Central memory CD8-positive, alpha-beta T cell (primary cell): ENCODE results near the gene COIL.
"Not testable (repeated sequence)": the region's sequence is repeated elsewhere in the genome, so short reads cannot be mapped to it uniquely, and the experiment has no call there.

Experiments
- ATAC-seq: fragments of 150-1000 bp; cut with Tn5 transposase; replicated peaks from 2 replicates; pipeline ENCODE4 v1.10.0; 2022; ENCODE audit warnings: mild to moderate bottlenecking, moderate FRiP score, moderate number of reproducible peaks; ENCODE audit not compliant: poor library complexity, severe bottlenecking; ENCODE audit errors: extremely low read depth
- DNase-seq, 2 donors: peaks; one replicate each; pipeline ENCODE4 v3.0.0; 2021; ENCODE audit warnings: low spot score in 2 of 2
- H3K27ac Mint-ChIP-seq: one replicate; pipeline ENCODE4 v1.8.0; 2022; ENCODE audit warnings: low read depth, mild to moderate bottlenecking, moderate library complexity, mixed read lengths
- H3K27me3 Mint-ChIP-seq: one replicate; pipeline ENCODE4 v1.8.0; 2022; ENCODE audit warnings: mixed read lengths
- H3K36me3 Mint-ChIP-seq: one replicate; pipeline ENCODE4 v1.8.0; 2022; ENCODE audit warnings: mild to moderate bottlenecking, moderate library complexity, mixed read lengths; ENCODE audit not compliant: insufficient read depth
- H3K4me1 Mint-ChIP-seq: one replicate; pipeline ENCODE4 v1.8.0; 2022; ENCODE audit warnings: mixed read lengths
- H3K4me3 Mint-ChIP-seq: one replicate; pipeline ENCODE4 v1.8.0; 2022; ENCODE audit warnings: mild to moderate bottlenecking, moderate library complexity, mixed read lengths
- H3K9me3 Mint-ChIP-seq: one replicate; pipeline ENCODE4 v1.8.0; 2022; ENCODE audit warnings: mixed read lengths

The COIL gene

DNA sequence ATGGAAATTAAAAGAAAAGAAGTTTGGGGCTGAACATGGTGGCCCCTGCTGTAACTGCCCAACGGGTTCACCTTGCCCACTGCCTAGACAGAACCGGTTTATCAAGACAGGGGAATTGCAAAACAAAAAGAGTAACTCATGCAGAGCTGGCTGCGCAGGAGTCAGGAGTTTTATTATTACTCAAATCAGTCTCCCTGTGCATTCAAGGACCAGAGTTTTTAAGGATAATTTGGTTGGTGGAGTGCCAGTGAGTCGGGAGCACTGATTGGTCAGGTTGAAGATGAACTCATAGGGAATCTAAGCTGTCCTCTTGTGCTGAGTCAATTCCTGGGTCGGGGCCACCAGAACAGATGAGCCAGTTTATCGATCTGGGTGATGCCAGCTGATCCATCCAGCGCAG lies 12.7 kb upstream of the COIL start:
- H3K27ac Mint-ChIP-seq = no peak overlapping the region
- no peak overlapping the region for H3K4me3 Mint-ChIP-seq
- H3K27me3 Mint-ChIP-seq = no peaks in the 10 kb centered on the region
- ATAC-seq = no peak
- H3K9me3 Mint-ChIP-seq = no peaks in the 10 kb centered on the region
- H3K36me3 Mint-ChIP-seq = peaks cover 12% of the 10 kb centered on the region
- no peak for DNase-seq
- peaks cover 8% of the 10 kb centered on the region for H3K4me1 Mint-ChIP-seq

DNA sequence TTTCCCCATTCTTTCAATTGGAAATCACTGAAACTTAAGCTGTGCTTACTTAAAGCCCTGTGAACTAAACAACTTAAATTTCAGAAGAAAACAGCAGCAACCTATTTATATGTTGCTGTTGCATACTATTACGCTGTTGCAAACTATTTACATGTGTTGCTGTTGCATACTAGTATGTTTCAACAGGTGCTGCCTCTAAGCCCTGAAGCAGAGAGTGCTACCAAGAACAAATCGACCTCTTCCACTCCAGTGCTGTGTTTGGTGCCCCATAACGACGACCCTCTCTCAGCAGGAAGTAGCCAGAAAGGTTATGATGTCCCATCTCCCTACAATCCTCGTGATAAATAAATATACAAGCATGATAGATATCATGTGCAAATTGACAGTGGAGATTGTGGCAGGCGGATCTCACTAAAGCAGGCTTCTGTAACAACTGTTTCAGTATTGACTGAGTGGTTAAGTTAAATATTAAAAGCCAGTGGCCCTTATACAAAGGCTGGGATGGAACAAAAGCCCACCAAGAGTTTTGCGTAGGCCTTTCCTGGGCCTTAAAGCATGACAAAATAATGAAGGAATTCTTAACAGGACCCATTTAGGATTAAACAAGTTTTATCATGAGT lies 11.4 kb upstream of the COIL start:
- H3K9me3 Mint-ChIP-seq = no peaks in the 10 kb centered on the region
- ATAC-seq (no peak), DNase-seq (no peak)
- H3K4me1 Mint-ChIP-seq = no peaks in the 10 kb centered on the region
- H3K27me3 Mint-ChIP-seq = no peaks in the 10 kb centered on the region
- no peak overlapping the region for H3K27ac Mint-ChIP-seq
- H3K36me3 Mint-ChIP-seq = peaks cover 3% of the 10 kb centered on the region
- H3K4me3 Mint-ChIP-seq = no peak overlapping the region

GRCh38 chr17:56970974-56971373 lies 10.1 kb upstream of the COIL start:
- no peaks in the 10 kb centered on the region for H3K27me3 Mint-ChIP-seq
- no peak for DNase-seq
- H3K4me3 Mint-ChIP-seq = no peak overlapping the region
- no peaks in the 10 kb centered on the region for H3K4me1 Mint-ChIP-seq
- no peaks in the 10 kb centered on the region for H3K36me3 Mint-ChIP-seq
- no peaks in the 10 kb centered on the region for H3K9me3 Mint-ChIP-seq
- no peak for ATAC-seq
- no peak overlapping the region for H3K27ac Mint-ChIP-seq

DNA sequence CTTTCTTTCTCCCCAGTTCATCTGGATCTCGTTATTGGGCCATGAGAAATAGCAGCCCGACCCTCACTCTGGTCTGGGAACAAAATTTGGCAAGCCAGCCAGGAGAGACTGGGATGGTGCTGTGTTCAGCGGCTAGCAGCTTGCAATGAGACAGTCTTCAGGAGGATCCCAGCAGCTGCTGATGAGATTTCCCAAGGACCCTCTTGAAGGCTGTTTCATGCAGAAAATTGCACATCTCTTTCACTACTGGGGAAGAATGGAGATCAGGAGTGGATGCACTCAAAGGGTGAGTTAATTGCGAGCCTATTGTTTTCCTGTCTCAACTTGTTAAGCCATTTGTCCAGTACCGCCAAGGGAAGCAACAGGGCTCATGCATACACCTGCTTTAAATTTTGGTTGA lies 5.5 kb upstream of the COIL start:
- H3K4me3 Mint-ChIP-seq = no peak overlapping the region
- no peaks in the 10 kb centered on the region for H3K36me3 Mint-ChIP-seq
- H3K27ac Mint-ChIP-seq = no peak overlapping the region
- H3K27me3 Mint-ChIP-seq = no peaks in the 10 kb centered on the region
- DNase-seq (no peak), ATAC-seq (no peak)
- no peaks in the 10 kb centered on the region for H3K9me3 Mint-ChIP-seq
- no peaks in the 10 kb centered on the region for H3K4me1 Mint-ChIP-seq

DNA sequence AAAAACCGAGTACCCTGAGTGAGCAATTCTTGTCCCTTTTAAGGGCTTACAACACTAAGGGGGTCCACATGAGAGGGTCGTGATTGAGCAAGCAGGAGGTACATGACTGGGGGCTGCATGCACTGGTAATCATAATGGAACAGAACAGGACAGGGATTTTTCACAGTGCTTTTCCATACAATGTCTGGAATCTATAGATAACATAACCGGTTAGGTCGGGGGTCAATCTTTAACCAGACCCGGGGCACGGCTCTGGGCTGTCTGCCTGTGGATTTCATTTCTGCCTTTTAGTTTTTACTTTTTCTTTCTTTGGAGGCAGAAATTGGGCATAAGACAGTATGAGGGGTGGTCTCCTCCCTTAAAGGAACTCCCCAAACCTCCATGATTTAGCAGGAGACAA lies 4.8 kb upstream of the COIL start:
- not testable (repeated sequence) for H3K4me1 Mint-ChIP-seq

GRCh38 chr17:56965241-56965640 lies 4.4 kb upstream of the COIL start:
- not testable (repeated sequence) for ATAC-seq

More for the DNA sequence above, 4.8 kb upstream of the COIL start:
- DNase-seq, H3K27me3 Mint-ChIP-seq, H3K36me3 Mint-ChIP-seq, H3K9me3 Mint-ChIP-seq, H3K27ac Mint-ChIP-seq, H3K4me3 Mint-ChIP-seq, ATAC-seq: not testable (repeated sequence)

GRCh38 chr17:56956992-56957391 lies 3.9 kb downstream of the COIL start:
- Mint-ChIP-seq H3K4me3 (no peak overlapping the region), H3K36me3 (peaks cover 8% of the 10 kb centered on the region), H3K27me3 (no peaks in the 10 kb centered on the region), H3K27ac (no peak overlapping the region), H3K9me3 (no peaks in the 10 kb centered on the region), H3K4me1 (peaks cover 6% of the 10 kb centered on the region)
- ATAC-seq = no peak
- DNase-seq = no peak

More at GRCh38 chr17:56965241-56965640, 4.4 kb upstream of the COIL start:
- H3K9me3 Mint-ChIP-seq, H3K27me3 Mint-ChIP-seq, H3K4me1 Mint-ChIP-seq, DNase-seq, H3K4me3 Mint-ChIP-seq, H3K27ac Mint-ChIP-seq, H3K36me3 Mint-ChIP-seq: not testable (repeated sequence)

- Mint-ChIP-seq H3K9me3 (no peaks in the 10 kb centered on the region), H3K36me3 (peaks cover 44% of the 10 kb centered on the region), H3K27ac (no peak overlapping the region), H3K4me1 (peaks cover 4% of the 10 kb centered on the region), H3K27me3 (no peaks in the 10 kb centered on the region), H3K4me3 (no peak overlapping the region)
- ATAC-seq (no peak), DNase-seq (no peak)
Observed at GRCh38 chr17:56949595-56949994, 11.3 kb downstream of the COIL start.

DNA sequence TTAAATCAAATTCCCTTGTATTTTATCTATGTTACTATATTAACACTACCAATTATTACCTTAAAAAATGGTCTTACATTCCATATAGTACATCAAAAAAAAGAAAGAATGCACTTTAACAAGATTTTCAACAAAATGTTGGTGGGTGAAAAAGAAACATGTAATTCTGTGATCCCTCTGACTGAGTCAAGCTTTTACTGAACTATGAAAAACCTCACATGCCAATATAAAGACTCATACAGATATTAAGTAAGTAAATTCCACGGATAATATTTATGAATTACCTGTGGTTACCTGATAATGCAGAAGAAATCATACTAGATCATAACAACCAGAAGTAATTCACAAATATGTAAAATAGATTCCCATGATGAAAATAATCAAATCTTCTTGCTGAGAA lies 12.4 kb downstream of the COIL start:
- no peaks in the 10 kb centered on the region for H3K27me3 Mint-ChIP-seq
- ATAC-seq (no peak), DNase-seq (no peak)
- peaks cover 51% of the 10 kb centered on the region for H3K36me3 Mint-ChIP-seq
- H3K27ac Mint-ChIP-seq = no peak overlapping the region
- no peaks in the 10 kb centered on the region for H3K9me3 Mint-ChIP-seq
- peaks cover 4% of the 10 kb centered on the region for H3K4me1 Mint-ChIP-seq
- no peak overlapping the region for H3K4me3 Mint-ChIP-seq

GRCh38 chr17:56947741-56948140 lies 13.1 kb downstream of the COIL start:
- no peaks in the 10 kb centered on the region for H3K9me3 Mint-ChIP-seq
- no peak overlapping the region for H3K27ac Mint-ChIP-seq
- H3K4me3 Mint-ChIP-seq = no peak overlapping the region
- H3K27me3 Mint-ChIP-seq = no peaks in the 10 kb centered on the region
- no peak for ATAC-seq
- H3K36me3 Mint-ChIP-seq = peaks cover 55% of the 10 kb centered on the region
- no peak for DNase-seq
- peaks cover 4% of the 10 kb centered on the region for H3K4me1 Mint-ChIP-seq

DNA sequence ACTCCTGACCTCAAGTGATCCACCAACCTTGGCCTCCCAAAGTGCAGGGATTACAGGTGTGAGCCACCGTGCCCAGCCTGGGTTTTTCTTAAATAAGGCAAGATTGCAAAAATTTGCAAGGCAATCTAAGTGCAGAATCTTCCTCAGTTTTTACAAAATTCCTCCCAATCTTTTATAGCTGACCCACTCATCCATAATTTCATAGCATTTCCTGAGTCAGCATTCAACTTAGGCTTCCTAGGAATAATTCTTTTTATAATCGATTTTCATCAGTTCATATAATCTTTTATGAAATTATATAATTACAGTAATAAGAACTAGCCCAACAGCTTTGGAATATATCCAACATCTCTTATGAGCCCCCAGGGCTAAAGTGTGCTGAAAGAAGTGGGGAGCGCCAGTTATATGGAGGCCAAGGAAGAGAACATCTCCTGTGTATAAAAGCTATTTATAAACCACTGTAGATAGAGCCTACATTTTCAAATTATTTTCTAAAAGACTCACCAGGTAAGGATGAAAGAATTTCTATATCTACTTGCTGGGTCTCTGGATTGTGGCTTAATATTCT lies 14.8 kb downstream of the COIL start:
- DNase-seq (no peak), ATAC-seq (no peak)
- Mint-ChIP-seq H3K27ac (no peak overlapping the region), H3K9me3 (no peaks in the 10 kb centered on the region), H3K4me1 (peaks cover 4% of the 10 kb centered on the region), H3K27me3 (no peaks in the 10 kb centered on the region), H3K4me3 (no peak overlapping the region), H3K36me3 (peaks cover 62% of the 10 kb centered on the region)

GRCh38 chr17:56943505-56944125 lies 17.2 kb downstream of the COIL start:
- Mint-ChIP-seq H3K27me3 (no peaks in the 10 kb centered on the region), H3K36me3 (peaks cover 66% of the 10 kb centered on the region), H3K27ac (no peak overlapping the region), H3K4me1 (no peaks in the 10 kb centered on the region), H3K9me3 (no peaks in the 10 kb centered on the region), H3K4me3 (no peak overlapping the region)
- DNase-seq (no peak), ATAC-seq (no peak)

GRCh38 chr17:56939869-56940484 lies 20.9 kb downstream of the COIL start:
- no peak overlapping the region for H3K4me3 Mint-ChIP-seq
- H3K36me3 Mint-ChIP-seq = peaks cover 58% of the 10 kb centered on the region
- peak; percentile 28 for ATAC-seq
- no peak overlapping the region for H3K27ac Mint-ChIP-seq
- no peaks in the 10 kb centered on the region for H3K4me1 Mint-ChIP-seq
- H3K27me3 Mint-ChIP-seq = no peaks in the 10 kb centered on the region
- DNase-seq = no peak
- H3K9me3 Mint-ChIP-seq = no peaks in the 10 kb centered on the region
